DND-41 (cell line): ENCODE results near the gene GPR15.

Experiments
- EZH2 ChIP-seq: IDR thresholded peaks from 3 replicates; pipeline ENCODE4 v1.6.1; 2012; ENCODE audit warnings: borderline replicate concordance, low read depth, mild to moderate bottlenecking, moderate library complexity, low read length, inconsistent platforms; ENCODE audit not compliant: severe bottlenecking
- TF ChIP-seq, protein P1 (sequence below): IDR thresholded peaks from 2 replicates; pipeline ENCODE4 v1.5.1; 2012; ENCODE audit warnings: borderline replicate concordance, low read length, moderate library complexity, mild to moderate bottlenecking; ENCODE audit not compliant: poor library complexity, severe bottlenecking; ENCODE audit errors: extremely low read depth

DNA sequence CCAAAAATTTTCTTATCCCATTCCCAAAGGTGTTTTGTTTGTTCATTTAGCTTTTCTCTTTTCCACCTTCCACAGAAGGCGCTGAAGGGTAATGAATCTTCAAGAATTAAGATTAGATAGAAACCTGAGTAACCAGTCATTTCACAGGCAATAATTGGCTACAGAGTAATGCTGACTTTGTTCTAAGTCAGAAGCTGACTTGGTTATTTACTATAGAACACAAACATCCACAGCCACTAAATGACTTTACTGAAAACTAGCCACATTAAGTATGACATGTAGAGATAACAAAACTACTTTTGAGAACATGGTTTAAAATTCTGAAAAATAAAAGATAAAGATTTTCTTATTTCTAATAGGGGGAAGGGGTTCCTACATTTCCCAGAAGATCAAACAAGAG, 16.8 kb upstream of the GPR15 start:
- TF ChIP-seq, protein P1, sequence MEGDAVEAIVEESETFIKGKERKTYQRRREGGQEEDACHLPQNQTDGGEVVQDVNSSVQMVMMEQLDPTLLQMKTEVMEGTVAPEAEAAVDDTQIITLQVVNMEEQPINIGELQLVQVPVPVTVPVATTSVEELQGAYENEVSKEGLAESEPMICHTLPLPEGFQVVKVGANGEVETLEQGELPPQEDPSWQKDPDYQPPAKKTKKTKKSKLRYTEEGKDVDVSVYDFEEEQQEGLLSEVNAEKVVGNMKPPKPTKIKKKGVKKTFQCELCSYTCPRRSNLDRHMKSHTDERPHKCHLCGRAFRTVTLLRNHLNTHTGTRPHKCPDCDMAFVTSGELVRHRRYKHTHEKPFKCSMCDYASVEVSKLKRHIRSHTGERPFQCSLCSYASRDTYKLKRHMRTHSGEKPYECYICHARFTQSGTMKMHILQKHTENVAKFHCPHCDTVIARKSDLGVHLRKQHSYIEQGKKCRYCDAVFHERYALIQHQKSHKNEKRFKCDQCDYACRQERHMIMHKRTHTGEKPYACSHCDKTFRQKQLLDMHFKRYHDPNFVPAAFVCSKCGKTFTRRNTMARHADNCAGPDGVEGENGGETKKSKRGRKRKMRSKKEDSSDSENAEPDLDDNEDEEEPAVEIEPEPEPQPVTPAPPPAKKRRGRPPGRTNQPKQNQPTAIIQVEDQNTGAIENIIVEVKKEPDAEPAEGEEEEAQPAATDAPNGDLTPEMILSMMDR: no peak
- TF ChIP-seq EZH2: no peak
